IPS-20b (cell line): Measurements from ENCODE around the gene GADD45A.

Experiments
- H3K27ac ChIP-seq: one replicate; pipeline ENCODE4 v1.5.1; 2013; ENCODE audit warnings: low read length
- H3K27me3 ChIP-seq: 2 replicates; pipeline ENCODE4 v1.6.1; 2013; ENCODE audit warnings: mild to moderate bottlenecking, low read length, inconsistent platforms; ENCODE audit not compliant: insufficient read depth
- H3K36me3 ChIP-seq: 2 replicates; pipeline ENCODE4 v1.6.1; 2013; ENCODE audit warnings: low read depth, mild to moderate bottlenecking, inconsistent platforms, low read length, moderate library complexity; ENCODE audit not compliant: insufficient read depth
- H3K4me1 ChIP-seq: 2 replicates; pipeline ENCODE4 v1.6.1; 2013; ENCODE audit warnings: mild to moderate bottlenecking, control low read depth, inconsistent platforms, low read length, moderate library complexity; ENCODE audit not compliant: insufficient read depth
- H3K4me3 ChIP-seq: 2 replicates; pipeline ENCODE4 v1.5.1; 2013; ENCODE audit warnings: mild to moderate bottlenecking, low read length, inconsistent platforms
- H3K9ac ChIP-seq: 2 replicates; pipeline ENCODE4 v1.6.1; 2013; ENCODE audit warnings: low read depth, mild to moderate bottlenecking, inconsistent platforms, low read length, moderate library complexity
- H3K9me3 ChIP-seq: 2 replicates; pipeline ENCODE4 v1.6.1; 2013; ENCODE audit warnings: mild to moderate bottlenecking, low read depth, low read length, inconsistent platforms; ENCODE audit not compliant: insufficient read depth

Gene GADD45A

DNA sequence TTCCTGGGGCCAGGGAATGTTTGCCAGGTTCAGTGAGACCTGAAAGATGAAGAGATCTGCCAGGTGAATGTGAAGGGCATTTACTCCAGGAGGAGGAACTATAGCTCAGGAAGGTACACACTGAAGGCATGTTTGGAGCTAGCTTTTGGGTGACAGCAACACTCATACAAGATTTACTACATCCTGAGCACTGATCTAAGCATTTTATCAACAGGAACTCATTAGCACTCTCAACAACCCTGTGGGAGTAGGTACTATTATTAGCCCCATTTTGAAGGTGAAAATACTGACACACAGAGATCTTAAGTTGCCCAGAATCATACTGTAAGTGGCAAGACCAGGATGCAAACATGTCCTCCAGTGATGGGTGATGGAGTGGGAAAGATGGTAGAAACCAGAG is 6.7 kb downstream of the GADD45A start:
- Histone ChIP-seq H3K27me3 (no peaks in the 10 kb centered on the region), H3K9ac (no peak overlapping the region), H3K27ac (no peak overlapping the region), H3K4me1 (peaks cover 6% of the 10 kb centered on the region; the same call in 1 of the 2 replicates), H3K36me3 (peaks cover 30% of the 10 kb centered on the region), H3K9me3 (no peaks in the 10 kb centered on the region), H3K4me3 (no peak overlapping the region)

DNA sequence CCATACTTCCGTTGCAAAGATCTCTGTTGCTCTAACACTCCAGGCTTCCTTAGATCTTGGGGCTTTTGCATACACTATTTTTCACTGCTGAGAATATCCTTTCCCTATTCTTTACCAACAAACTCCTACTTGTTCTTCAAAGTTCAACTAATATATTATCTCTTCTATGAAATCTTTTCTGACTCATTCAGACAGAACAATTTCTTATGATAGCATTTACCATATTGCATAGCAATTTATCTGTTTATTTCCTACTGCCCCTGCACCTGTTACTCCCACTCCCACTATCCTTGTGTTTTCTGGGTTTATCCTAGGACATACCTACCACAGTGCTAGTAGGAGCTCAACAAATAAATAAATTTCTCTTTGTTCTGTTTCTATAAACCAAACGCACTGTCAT is 11.0 kb downstream of the GADD45A start:
- H3K4me1 ChIP-seq = peaks cover 1% of the 10 kb centered on the region
- no peak overlapping the region for H3K27ac ChIP-seq
- no peaks in the 10 kb centered on the region for H3K36me3 ChIP-seq
- no peak overlapping the region for H3K9ac ChIP-seq
- no peak overlapping the region for H3K4me3 ChIP-seq
- H3K27me3 ChIP-seq = no peaks in the 10 kb centered on the region
- no peaks in the 10 kb centered on the region for H3K9me3 ChIP-seq

- no peak overlapping the region for H3K27ac ChIP-seq
- no peaks in the 10 kb centered on the region for H3K27me3 ChIP-seq
- no peak overlapping the region; the same call in 1 of the 2 replicates for H3K9ac ChIP-seq
- H3K4me1 ChIP-seq = peaks cover 4% of the 10 kb centered on the region
- no peak overlapping the region for H3K4me3 ChIP-seq
- no peaks in the 10 kb centered on the region for H3K36me3 ChIP-seq
- H3K9me3 ChIP-seq = no peaks in the 10 kb centered on the region
Observed at GRCh38 chr1:67696708-67697107, 11.7 kb downstream of the GADD45A start.

DNA sequence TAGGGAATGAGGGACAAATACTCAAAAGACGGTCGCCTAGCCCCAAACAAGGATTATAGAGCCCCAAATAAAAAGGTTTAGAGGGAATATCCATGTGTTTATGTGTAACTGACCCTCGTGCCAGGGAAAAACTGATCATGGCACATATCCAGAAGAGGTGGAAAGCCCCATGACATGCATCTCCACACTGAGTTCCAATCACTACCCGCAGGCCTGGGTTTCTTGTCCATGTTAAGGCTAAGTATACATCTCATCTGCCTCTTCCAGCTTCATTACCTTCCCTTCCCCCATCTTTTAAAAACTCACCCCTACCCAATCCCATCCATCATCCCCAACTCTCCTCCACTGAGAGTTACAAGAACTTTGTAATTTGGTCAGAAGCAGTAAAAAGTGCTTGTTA is 15.2 kb downstream of the GADD45A start:
- H3K9me3 ChIP-seq = no peaks in the 10 kb centered on the region
- no peak overlapping the region for H3K27ac ChIP-seq
- no peaks in the 10 kb centered on the region for H3K27me3 ChIP-seq
- peaks cover 4% of the 10 kb centered on the region for H3K4me1 ChIP-seq
- no peak overlapping the region for H3K9ac ChIP-seq
- 0 out of 2 replicates have a peak, but pooled peaks cover 2% of the 10 kb centered on the region for H3K36me3 ChIP-seq
- H3K4me3 ChIP-seq = no peak overlapping the region

DNA sequence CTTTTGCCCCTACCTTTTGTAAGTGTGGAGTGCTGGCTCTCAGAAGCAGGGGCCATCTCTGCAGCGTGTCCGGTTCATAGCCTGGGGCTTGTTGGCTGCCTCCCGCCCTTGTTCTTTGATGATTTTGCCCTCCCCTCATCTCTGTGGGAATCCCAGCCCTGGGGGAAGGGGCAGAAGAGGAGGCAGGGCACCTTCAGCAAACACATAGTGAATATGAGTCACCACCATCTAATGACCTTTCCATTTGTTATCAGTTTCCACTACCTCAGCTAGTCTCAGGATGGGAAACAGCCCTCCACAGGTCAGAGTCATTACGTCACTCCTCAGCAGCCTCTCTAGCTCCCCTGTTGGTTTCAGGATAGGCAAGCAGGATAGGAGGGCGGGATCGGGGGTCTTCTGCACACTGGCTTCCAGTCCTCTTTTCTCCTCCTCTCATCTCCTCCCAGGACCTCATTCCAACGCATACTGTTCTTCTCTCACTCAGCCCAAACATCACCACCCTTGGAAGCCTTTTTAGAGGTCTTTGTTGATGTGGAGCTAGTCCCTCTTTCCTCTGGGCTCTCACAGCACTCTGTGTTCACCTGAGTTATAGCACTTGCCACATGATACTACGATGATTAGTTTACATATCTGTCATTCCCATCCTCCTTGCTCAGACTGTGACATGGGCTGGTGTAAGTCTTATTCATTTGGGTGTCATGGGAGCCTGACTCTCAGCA is 15.8 kb downstream of the GADD45A start:
- Histone ChIP-seq H3K4me1 (peaks cover 4% of the 10 kb centered on the region), H3K9ac (no peak overlapping the region)

GRCh38 chr1:67701876-67702275 is 16.9 kb downstream of the GADD45A start:
- no peak overlapping the region for H3K27ac ChIP-seq

More for the DNA sequence above, 15.8 kb downstream of the GADD45A start:
- Histone ChIP-seq H3K4me3 (no peak overlapping the region), H3K27me3 (no peaks in the 10 kb centered on the region), H3K9me3 (no peaks in the 10 kb centered on the region), H3K36me3 (0 out of 2 replicates have a peak, but pooled peaks cover 6% of the 10 kb centered on the region), H3K27ac (no peak overlapping the region)

DNA sequence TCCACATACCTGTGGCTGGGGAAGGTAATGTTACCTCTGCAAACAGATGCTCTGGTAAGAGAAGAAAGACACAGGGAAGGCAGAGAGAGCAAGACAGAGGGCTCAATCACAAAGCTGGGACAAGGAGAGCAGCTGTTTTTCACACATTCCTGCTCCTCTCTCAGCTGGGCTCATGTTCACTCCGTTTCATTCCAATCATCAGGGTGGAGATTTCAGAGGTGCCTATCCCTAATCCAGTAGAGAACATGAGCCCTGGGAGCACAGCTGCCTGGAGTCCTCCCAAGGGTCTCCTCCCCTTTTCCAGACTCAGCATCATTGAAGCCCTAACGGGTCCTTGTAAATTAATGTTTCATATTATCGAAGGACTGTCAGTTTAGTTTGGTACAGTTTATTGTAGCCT is 19.4 kb downstream of the GADD45A start:
- peaks cover 4% of the 10 kb centered on the region for H3K4me1 ChIP-seq
- no peak overlapping the region for H3K4me3 ChIP-seq
- H3K9ac ChIP-seq = no peak overlapping the region
- no peak overlapping the region for H3K27ac ChIP-seq
- no peaks in the 10 kb centered on the region for H3K9me3 ChIP-seq
- H3K36me3 ChIP-seq = 0 out of 2 replicates have a peak, but pooled peaks cover 6% of the 10 kb centered on the region
- no peaks in the 10 kb centered on the region for H3K27me3 ChIP-seq

More at GRCh38 chr1:67701876-67702275, 16.9 kb downstream of the GADD45A start:
- H3K9ac ChIP-seq = no peak overlapping the region
- H3K27me3 ChIP-seq = no peaks in the 10 kb centered on the region
- no peak overlapping the region for H3K4me3 ChIP-seq
- 0 out of 2 replicates have a peak, but pooled peaks cover 6% of the 10 kb centered on the region for H3K36me3 ChIP-seq
- no peaks in the 10 kb centered on the region for H3K9me3 ChIP-seq
- peaks cover 4% of the 10 kb centered on the region for H3K4me1 ChIP-seq

- H3K27me3 ChIP-seq = no peaks in the 10 kb centered on the region
Observed at GRCh38 chr1:67705735-67706453, 20.9 kb downstream of the GADD45A start.

DNA sequence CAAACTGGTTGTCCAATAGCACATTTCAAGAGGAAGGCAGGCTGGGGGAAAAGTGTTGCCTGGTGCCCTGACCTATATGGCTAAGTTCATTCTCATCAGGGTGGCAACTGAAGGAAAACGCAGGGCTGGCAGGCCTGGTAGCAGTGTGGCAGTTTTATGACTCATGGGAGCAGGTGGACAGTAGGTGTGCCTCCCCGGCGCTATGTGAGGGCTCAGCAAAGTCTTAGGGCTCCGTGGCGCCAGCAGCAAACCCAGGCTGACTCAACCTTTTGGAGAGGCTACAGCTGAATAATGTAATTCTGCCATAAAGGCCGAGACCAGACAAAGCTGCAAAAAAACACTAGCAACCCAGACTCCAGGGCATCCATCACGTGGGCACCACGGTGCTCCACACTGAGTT is 23.6 kb downstream of the GADD45A start:
- H3K4me1 ChIP-seq = 0 out of 2 replicates have a peak, but pooled peaks cover under 1% of the 10 kb centered on the region
- H3K27me3 ChIP-seq = no peaks in the 10 kb centered on the region
- H3K27ac ChIP-seq = no peak overlapping the region
- H3K9me3 ChIP-seq = no peaks in the 10 kb centered on the region
- no peak overlapping the region for H3K4me3 ChIP-seq
- no peak overlapping the region for H3K9ac ChIP-seq
- 0 out of 2 replicates have a peak, but pooled peaks cover 6% of the 10 kb centered on the region for H3K36me3 ChIP-seq

More at GRCh38 chr1:67705735-67706453, 20.9 kb downstream of the GADD45A start:
- Histone ChIP-seq H3K4me3 (no peak overlapping the region), H3K4me1 (peaks cover 4% of the 10 kb centered on the region), H3K27ac (no peak overlapping the region), H3K9me3 (no peaks in the 10 kb centered on the region), H3K9ac (no peak overlapping the region), H3K36me3 (0 out of 2 replicates have a peak, but pooled peaks cover 6% of the 10 kb centered on the region)

- H3K27ac ChIP-seq = no peak overlapping the region
- H3K27me3 ChIP-seq = no peaks in the 10 kb centered on the region
- H3K36me3 ChIP-seq = 0 out of 2 replicates have a peak, but pooled peaks cover 2% of the 10 kb centered on the region
- H3K9me3 ChIP-seq = no peaks in the 10 kb centered on the region
- H3K4me3 ChIP-seq = no peak overlapping the region
- 0 out of 2 replicates have a peak, but pooled peaks cover 3% of the 10 kb centered on the region for H3K4me1 ChIP-seq
- H3K9ac ChIP-seq = no peak overlapping the region
Observed at GRCh38 chr1:67710417-67710816, 25.4 kb downstream of the GADD45A start.

- Histone ChIP-seq H3K4me1 (0 out of 2 replicates have a peak, but pooled peaks cover 3% of the 10 kb centered on the region), H3K9ac (no peak overlapping the region), H3K4me3 (no peak overlapping the region), H3K9me3 (no peaks in the 10 kb centered on the region), H3K36me3 (no peaks in the 10 kb centered on the region), H3K27ac (no peak overlapping the region), H3K27me3 (no peaks in the 10 kb centered on the region)
Observed at GRCh38 chr1:67711158-67711854, 26.3 kb downstream of the GADD45A start.
